GM23338 (cell line): Measurements from ENCODE around the gene ZCCHC2.

Experiments used
- EZH2 ChIP-seq: fragments of 200-600 bp; sonication (generic); IDR thresholded peaks from one replicate; pipeline ENCODE4 v1.8.0; 2017; ENCODE audit warnings: antibody characterized with exemption, mild to moderate bottlenecking, low read depth; ENCODE audit not compliant: unreplicated experiment
- EZH2phosphoT487 ChIP-seq: fragments of 200-600 bp; sonication (generic); IDR thresholded peaks from one replicate; pipeline ENCODE4 v1.8.1; 2018; ENCODE audit warnings: antibody characterized with exemption; ENCODE audit not compliant: unreplicated experiment
- POLR2AphosphoS5 ChIP-seq: IDR thresholded peaks from 2 replicates; pipeline ENCODE4 v1.6.1; 2016; ENCODE audit warnings: antibody characterized with exemption, low read depth
- ZNF331 ChIP-seq: fragments of 250-450 bp; sonication (Bioruptor Pico); IDR thresholded peaks from 2 replicates; pipeline ENCODE4 v1.5.0; 2020; ENCODE audit warnings: low read depth, mild to moderate bottlenecking, moderate library complexity
- TF ChIP-seq, protein P1 (sequence below), 2 experiments: fragments of 200-600 bp in 1 of 2; sonication (generic) in 1 of 2; conservative IDR thresholded peaks; 2 replicates each; pipeline versions ENCODE4 v1.5.1 to v1.6.1; 2016 to 2017; ENCODE audit warnings: antibody characterized with exemption in 2 of 2, low read depth in 2 of 2, mild to moderate bottlenecking in 2 of 2, moderate library complexity in 1 of 2

DNA sequence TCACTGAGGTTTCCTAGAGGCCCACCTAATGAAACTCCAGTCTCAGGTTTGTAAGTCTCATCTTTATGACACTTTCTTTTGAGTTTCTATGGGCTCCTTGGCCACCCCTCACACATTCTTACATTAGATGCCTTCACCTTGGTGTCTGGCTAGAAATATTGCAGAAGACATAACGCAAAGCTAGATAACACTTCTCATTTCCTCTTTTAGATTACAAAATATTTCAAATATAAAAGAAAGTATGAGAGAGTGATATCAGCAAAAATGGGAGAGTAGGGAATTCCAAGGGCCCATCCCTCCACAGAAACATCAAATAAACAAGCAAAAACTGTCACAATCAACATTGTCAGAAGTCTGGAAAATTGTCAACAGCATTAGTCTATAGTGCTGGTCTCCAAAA is 43.3 kb upstream of the ZCCHC2 start:
- TF ChIP-seq, protein P1, sequence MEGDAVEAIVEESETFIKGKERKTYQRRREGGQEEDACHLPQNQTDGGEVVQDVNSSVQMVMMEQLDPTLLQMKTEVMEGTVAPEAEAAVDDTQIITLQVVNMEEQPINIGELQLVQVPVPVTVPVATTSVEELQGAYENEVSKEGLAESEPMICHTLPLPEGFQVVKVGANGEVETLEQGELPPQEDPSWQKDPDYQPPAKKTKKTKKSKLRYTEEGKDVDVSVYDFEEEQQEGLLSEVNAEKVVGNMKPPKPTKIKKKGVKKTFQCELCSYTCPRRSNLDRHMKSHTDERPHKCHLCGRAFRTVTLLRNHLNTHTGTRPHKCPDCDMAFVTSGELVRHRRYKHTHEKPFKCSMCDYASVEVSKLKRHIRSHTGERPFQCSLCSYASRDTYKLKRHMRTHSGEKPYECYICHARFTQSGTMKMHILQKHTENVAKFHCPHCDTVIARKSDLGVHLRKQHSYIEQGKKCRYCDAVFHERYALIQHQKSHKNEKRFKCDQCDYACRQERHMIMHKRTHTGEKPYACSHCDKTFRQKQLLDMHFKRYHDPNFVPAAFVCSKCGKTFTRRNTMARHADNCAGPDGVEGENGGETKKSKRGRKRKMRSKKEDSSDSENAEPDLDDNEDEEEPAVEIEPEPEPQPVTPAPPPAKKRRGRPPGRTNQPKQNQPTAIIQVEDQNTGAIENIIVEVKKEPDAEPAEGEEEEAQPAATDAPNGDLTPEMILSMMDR (conservative IDR thresholded peaks at IDR 0.05; ENCODE audit: low read depth in 2 of 2), result no peak
- TF ChIP-seq EZH2phosphoT487 (no peak), EZH2 (no peak), ZNF331 (CRISPR knock-in tag) (no peak), POLR2AphosphoS5 (no peak)
